Smooth muscle cell (in vitro differentiated cells): ENCODE results near the gene FARP1. TPM values are rescaled to one million over a fixed set of nuclear protein-coding genes. Genes with fewer than 3 reads are reported as not detected.

Experiments used
- DNase-seq: peaks from one replicate; lab custom pipeline; 2025; ENCODE audit not compliant: unreplicated experiment; lab: John Stamatoyannopoulos, UW
- H2AFZ ChIP-seq: fragments of 200-600 bp; sonication (generic); 2 replicates; pipeline ENCODE4 v1.6.0; 2016; ENCODE audit warnings: antibody characterized with exemption, low read depth, mild to moderate bottlenecking
- H3F3A ChIP-seq: fragments of 200-600 bp; sonication (generic); 2 replicates; pipeline ENCODE4 v1.6.0; 2017; ENCODE audit warnings: antibody characterized with exemption, low read depth
- H3K27ac ChIP-seq: fragments of 200-600 bp; sonication (generic); 2 replicates; pipeline ENCODE4 v1.5.1; 2016; ENCODE audit warnings: low read depth, mild to moderate bottlenecking
- H3K27me3 ChIP-seq: fragments of 200-600 bp; sonication (generic); 2 replicates; pipeline ENCODE4 v1.6.1; 2016; ENCODE audit warnings: low read depth, mild to moderate bottlenecking
- H3K36me3 ChIP-seq: fragments of 200-600 bp; sonication (generic); 2 replicates; pipeline ENCODE4 v1.5.1; 2016; ENCODE audit warnings: low read depth
- H3K4me1 ChIP-seq: fragments of 200-600 bp; sonication (generic); 2 replicates; pipeline ENCODE4 v1.5.1; 2016; ENCODE audit warnings: low read depth
- H3K4me2 ChIP-seq: fragments of 200-600 bp; sonication (generic); 2 replicates; pipeline ENCODE4 v1.6.0; 2016; ENCODE audit warnings: mild to moderate bottlenecking
- H3K4me3 ChIP-seq: fragments of 200-600 bp; sonication (generic); 2 replicates; pipeline ENCODE4 v1.5.1; 2016; ENCODE audit warnings: mild to moderate bottlenecking
- H3K79me2 ChIP-seq: fragments of 200-600 bp; sonication (generic); 2 replicates; pipeline ENCODE4 v1.6.0; 2016; ENCODE audit warnings: low read depth, mild to moderate bottlenecking
- H3K9ac ChIP-seq: fragments of 200-600 bp; sonication (generic); 2 replicates; pipeline ENCODE4 v1.6.0; 2016; ENCODE audit warnings: low read depth
- H3K9me3 ChIP-seq: fragments of 200-600 bp; sonication (generic); replicated peaks from 2 replicates; pipeline ENCODE4 v1.5.1; 2016; ENCODE audit warnings: low read depth
- H4K20me1 ChIP-seq: fragments of 200-600 bp; sonication (generic); 2 replicates; pipeline ENCODE4 v1.6.0; 2016; ENCODE audit warnings: low read depth
- WGBS: methylation state at CpG from one replicate; pipeline ENCODE4 v1.1.7; 2016; ENCODE audit warnings: low lambda C conversion rate; 5-methylcytosine and 5-hydroxymethylcytosine counted together
- polyA plus RNA-seq: library from polyadenylated mRNA; unstranded; fragments of >200 nt; fragmentation: Nextera tagmentation; extraction: Ambion mirVana; gene quantifications from 2 replicates; pipeline ENCODE4 v1.2.1, GENCODE V29; 2016
- total RNA-seq: library from RNA; depleted of rRNA; stranded (reverse); fragments of >200 nt; gene quantifications from 2 replicates; pipeline ENCODE4 v1.2.3, GENCODE V29; 2014
- TF ChIP-seq, protein P1 (sequence below): fragments of 200-600 bp; sonication (generic); IDR thresholded peaks from 2 replicates; pipeline ENCODE4 v1.5.1; 2017; ENCODE audit warnings: borderline replicate concordance, mild to moderate bottlenecking, antibody characterized with exemption; ENCODE audit not compliant: insufficient read depth, poor library complexity, severe bottlenecking

FARP1 gene
- total and polyA plus RNA-seq, 2 experiments from 2014 or later: 59.4 to 104 TPM

DNA sequence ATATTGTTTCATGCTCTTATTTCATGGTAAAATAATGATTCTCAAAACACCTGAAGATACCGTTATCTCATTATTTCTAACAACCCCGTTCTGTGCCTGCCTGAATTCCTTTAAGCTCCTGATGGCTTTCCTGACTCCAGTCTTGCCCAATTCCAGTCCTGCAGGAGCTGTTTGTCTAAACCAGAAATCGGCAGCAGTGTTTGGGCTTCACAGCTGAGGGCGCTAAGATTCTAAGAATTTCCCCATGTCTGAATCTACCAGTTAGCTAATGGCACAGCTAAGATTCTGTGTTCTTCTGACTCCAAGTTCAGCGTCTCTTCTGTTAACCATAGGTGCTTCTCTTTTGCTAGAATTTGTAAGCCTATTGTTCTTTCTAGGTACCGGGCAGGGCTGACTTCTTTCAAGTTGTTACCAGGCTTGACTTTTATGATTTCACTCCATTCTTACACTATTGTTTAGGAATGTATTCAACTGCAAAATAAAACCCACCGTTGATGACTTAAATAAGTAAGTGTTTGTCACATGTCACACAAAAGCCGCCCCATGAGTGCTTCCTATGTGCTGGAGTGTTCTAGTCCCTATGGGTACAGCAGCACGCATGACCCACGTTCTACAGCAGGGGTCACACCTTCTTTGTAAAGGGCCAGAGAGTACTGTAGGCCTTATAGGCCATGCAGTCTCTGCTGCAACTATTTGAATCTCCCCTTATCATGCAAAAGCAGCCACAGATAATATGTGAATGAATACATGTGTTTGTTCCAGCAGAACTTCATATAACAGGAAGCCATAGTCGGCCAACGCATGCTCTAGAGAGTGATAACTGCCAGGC, 202.4 kb downstream of the FARP1 start:
- H3K4me1 ChIP-seq: no peaks in the 10 kb centered on the region
- TF ChIP-seq, protein P1, sequence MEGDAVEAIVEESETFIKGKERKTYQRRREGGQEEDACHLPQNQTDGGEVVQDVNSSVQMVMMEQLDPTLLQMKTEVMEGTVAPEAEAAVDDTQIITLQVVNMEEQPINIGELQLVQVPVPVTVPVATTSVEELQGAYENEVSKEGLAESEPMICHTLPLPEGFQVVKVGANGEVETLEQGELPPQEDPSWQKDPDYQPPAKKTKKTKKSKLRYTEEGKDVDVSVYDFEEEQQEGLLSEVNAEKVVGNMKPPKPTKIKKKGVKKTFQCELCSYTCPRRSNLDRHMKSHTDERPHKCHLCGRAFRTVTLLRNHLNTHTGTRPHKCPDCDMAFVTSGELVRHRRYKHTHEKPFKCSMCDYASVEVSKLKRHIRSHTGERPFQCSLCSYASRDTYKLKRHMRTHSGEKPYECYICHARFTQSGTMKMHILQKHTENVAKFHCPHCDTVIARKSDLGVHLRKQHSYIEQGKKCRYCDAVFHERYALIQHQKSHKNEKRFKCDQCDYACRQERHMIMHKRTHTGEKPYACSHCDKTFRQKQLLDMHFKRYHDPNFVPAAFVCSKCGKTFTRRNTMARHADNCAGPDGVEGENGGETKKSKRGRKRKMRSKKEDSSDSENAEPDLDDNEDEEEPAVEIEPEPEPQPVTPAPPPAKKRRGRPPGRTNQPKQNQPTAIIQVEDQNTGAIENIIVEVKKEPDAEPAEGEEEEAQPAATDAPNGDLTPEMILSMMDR: no peak
- H3F3A ChIP-seq: no peaks in the 10 kb centered on the region
- H3K27me3 ChIP-seq: no peaks in the 10 kb centered on the region
- peaks cover 16% of the 10 kb centered on the region for H3K79me2 ChIP-seq
- peaks cover 59% of the 10 kb centered on the region for H4K20me1 ChIP-seq
- no peak overlapping the region for H2AFZ ChIP-seq
- no peak for DNase-seq
- no peak overlapping the region for H3K4me2 ChIP-seq
- 88% methylated on average over 12 of the region's 12 CpGs for WGBS
- no peak overlapping the region for H3K27ac ChIP-seq
- no peak overlapping the region for H3K9ac ChIP-seq
- no peaks in the 10 kb centered on the region for H3K9me3 ChIP-seq
- H3K36me3 ChIP-seq: no peaks in the 10 kb centered on the region
- H3K4me3 ChIP-seq: no peak overlapping the region

- Histone ChIP-seq H3K9ac (no peak overlapping the region), H3F3A (no peaks in the 10 kb centered on the region), H3K4me3 (no peak overlapping the region), H4K20me1 (peaks cover 70% of the 10 kb centered on the region), H2AFZ (no peak overlapping the region), H3K36me3 (no peaks in the 10 kb centered on the region), H3K27me3 (no peaks in the 10 kb centered on the region), H3K9me3 (no peaks in the 10 kb centered on the region), H3K27ac (no peak overlapping the region), H3K4me2 (no peak overlapping the region), H3K79me2 (peaks cover 19% of the 10 kb centered on the region), H3K4me1 (no peaks in the 10 kb centered on the region)
- WGBS: 92% methylated on average over 10 of the region's 10 CpGs
- TF ChIP-seq, protein P1: no peak
- no peak for DNase-seq
These were observed 204.2 kb downstream of the FARP1 start for GRCh38 chr13:98346904-98347636.

DNA sequence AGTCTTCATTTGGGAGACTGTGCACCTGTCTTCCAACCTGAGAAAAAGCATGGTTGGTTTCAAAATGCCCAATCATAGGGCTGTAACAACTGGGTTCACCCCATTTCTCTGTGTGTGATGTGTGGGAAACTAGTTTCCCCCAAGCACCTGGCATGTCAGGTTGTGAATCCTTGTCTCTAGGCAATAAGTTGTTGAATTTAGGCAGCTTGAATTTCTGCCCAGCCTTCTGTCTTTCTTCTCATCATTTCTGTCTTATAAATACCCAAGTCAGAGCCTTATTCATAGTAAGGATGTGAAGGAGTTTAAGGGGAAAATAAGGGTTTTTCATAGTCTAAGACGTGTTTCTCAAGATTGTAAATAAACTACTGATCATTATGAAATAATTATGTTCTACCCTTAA, 204.9 kb downstream of the FARP1 start:
- H3K9ac ChIP-seq: no peak overlapping the region
- H2AFZ ChIP-seq: no peak overlapping the region
- 91% methylated on average over 1 of the region's 1 CpG for WGBS
- no peak overlapping the region for H3K27ac ChIP-seq
- no peaks in the 10 kb centered on the region for H3K9me3 ChIP-seq
- no peaks in the 10 kb centered on the region for H3K27me3 ChIP-seq
- H3K4me3 ChIP-seq: no peak overlapping the region
- no peaks in the 10 kb centered on the region for H3F3A ChIP-seq
- H3K36me3 ChIP-seq: no peaks in the 10 kb centered on the region
- H3K4me2 ChIP-seq: no peak overlapping the region
- DNase-seq: no peak
- peaks cover 13% of the 10 kb centered on the region for H3K79me2 ChIP-seq
- no peaks in the 10 kb centered on the region for H3K4me1 ChIP-seq
- TF ChIP-seq, protein P1: no peak
- peaks cover 65% of the 10 kb centered on the region for H4K20me1 ChIP-seq
